Neuronal stem cell (in vitro differentiated cells): ENCODE measurements around the gene ACSL1.

Experiments used
- DNase-seq: peaks from one replicate; pipeline ENCODE4 v3.0.0-alpha.2; 2013; ENCODE audit warnings: low spot score
- H2AFZ ChIP-seq: one replicate; pipeline ENCODE4 v1.6.1; 2013; ENCODE audit warnings: mild to moderate bottlenecking, low read length, inconsistent platforms
- H2AK5ac ChIP-seq: 2 replicates; pipeline ENCODE4 v1.6.1; 2013; ENCODE audit warnings: low read depth, mild to moderate bottlenecking, inconsistent platforms, low read length, moderate library complexity, mixed read lengths
- H2BK120ac ChIP-seq: 2 replicates; pipeline ENCODE4 v1.6.1; 2013; ENCODE audit warnings: low read depth, mild to moderate bottlenecking, inconsistent platforms, low read length, moderate library complexity, mixed read lengths
- H2BK12ac ChIP-seq: one replicate; pipeline ENCODE4 v1.6.1; 2013; ENCODE audit warnings: low read length, inconsistent platforms
- H2BK15ac ChIP-seq: 2 replicates; pipeline ENCODE4 v1.6.1; 2013; ENCODE audit warnings: mild to moderate bottlenecking, low read length, inconsistent platforms, mixed read lengths
- H2BK5ac ChIP-seq: one replicate; pipeline ENCODE4 v1.6.1; 2013; ENCODE audit warnings: inconsistent platforms, mild to moderate bottlenecking, low read length, moderate library complexity
- H3K14ac ChIP-seq: one replicate; pipeline ENCODE4 v1.6.1; 2013; ENCODE audit warnings: low read length, inconsistent platforms
- H3K18ac ChIP-seq: 2 replicates; pipeline ENCODE4 v1.6.1; 2013; ENCODE audit warnings: low read length, inconsistent platforms
- H3K23ac ChIP-seq: 2 replicates; pipeline ENCODE4 v1.6.1; 2013; ENCODE audit warnings: low read depth, mild to moderate bottlenecking, mixed read lengths, low read length, inconsistent platforms; ENCODE audit not compliant: poor library complexity
- H3K27ac ChIP-seq: replicated peaks from 3 replicates; pipeline ENCODE4 v1.5.1; 2013; ENCODE audit warnings: low read length, inconsistent platforms
- H3K27me3 ChIP-seq, 3 experiments: 2 replicates each; pipeline ENCODE4 v1.6.1; 2013; ENCODE audit warnings: low read length in 3 of 3, mild to moderate bottlenecking in 2 of 3, inconsistent platforms in 1 of 3, low read depth in 1 of 3, mixed read lengths in 1 of 3, moderate library complexity in 1 of 3; ENCODE audit not compliant: control insufficient read depth in 3 of 3, insufficient read depth in 3 of 3
- H3K36me3 ChIP-seq, 2 donors: replicated peaks in 1 of 2; 2 replicates each; pipeline ENCODE4 v1.6.1; 2013; ENCODE audit warnings: low read length in 2 of 2; ENCODE audit not compliant: control insufficient read depth in 2 of 2, insufficient read depth in 2 of 2
- H3K4ac ChIP-seq: 2 replicates; pipeline ENCODE4 v1.6.1; 2013; ENCODE audit warnings: inconsistent platforms, mild to moderate bottlenecking, low read length, moderate library complexity
- H3K4me1 ChIP-seq, 2 donors: 1 replicate in 1 of 2; 2 replicates in 1 of 2; pipeline ENCODE4 v1.6.1; 2013; ENCODE audit warnings: low read length in 2 of 2, low read depth in 1 of 2; ENCODE audit not compliant: control insufficient read depth in 2 of 2, insufficient read depth in 1 of 2
- H3K4me2 ChIP-seq: one replicate; pipeline ENCODE4 v1.6.1; 2013; ENCODE audit warnings: mild to moderate bottlenecking, low read length, inconsistent platforms; ENCODE audit not compliant: insufficient read depth, poor library complexity, severe bottlenecking
- H3K4me3 ChIP-seq, 2 donors: 2 replicates each; pipeline ENCODE4 v1.5.1; 2013; ENCODE audit warnings: low read length in 2 of 2, mild to moderate bottlenecking in 2 of 2, inconsistent platforms in 1 of 2, moderate library complexity in 1 of 2
- H3K79me1 ChIP-seq: one replicate; pipeline ENCODE4 v1.6.1; 2013; ENCODE audit warnings: low read depth, mild to moderate bottlenecking, inconsistent platforms, low read length, moderate library complexity
- H3K9ac ChIP-seq: one replicate; pipeline ENCODE4 v1.6.1; 2013; ENCODE audit warnings: mild to moderate bottlenecking, low read depth, low read length, inconsistent platforms; ENCODE audit not compliant: poor library complexity
- H3K9me3 ChIP-seq, 2 donors: replicated peaks in 1 of 2; 2 replicates each; pipeline versions ENCODE3 to v1.6.1; 2013; ENCODE audit warnings: low read length in 2 of 2, mild to moderate bottlenecking in 2 of 2, inconsistent platforms in 1 of 2, low read depth in 1 of 2, mixed read lengths in 1 of 2, moderate library complexity in 1 of 2; ENCODE audit not compliant: control insufficient read depth in 2 of 2, insufficient read depth in 1 of 2
- H4K8ac ChIP-seq: one replicate; pipeline ENCODE4 v1.6.1; 2013; ENCODE audit warnings: low read depth, mild to moderate bottlenecking, inconsistent platforms, low read length, moderate library complexity
- H4K91ac ChIP-seq: one replicate; pipeline ENCODE4 v1.6.1; 2013; ENCODE audit warnings: low read length, low read depth, mild to moderate bottlenecking, inconsistent platforms; ENCODE audit not compliant: poor library complexity
- WGBS, 2 donors: extraction: QIAGEN DNeasy Blood & Tissue Kit; methylation state at CpG; one replicate each; pipeline ENCODE4 v1.1.7; 2013; ENCODE audit warnings: missing lambda C conversion rate in 2 of 2, mixed read lengths in 1 of 2; ENCODE audit not compliant: insufficient read length in 2 of 2, insufficient replicate concordance in 1 of 2; ENCODE audit errors: extremely low coverage in 2 of 2; 5-methylcytosine and 5-hydroxymethylcytosine counted together

The ACSL1 gene

GRCh38 chr4:184751585-184751956 is 74.2 kb downstream of the ACSL1 start:
- no peak overlapping the region for H3K27ac ChIP-seq
- H3K79me1 ChIP-seq, result no peaks in the 10 kb centered on the region
- no peak overlapping the region for H3K18ac ChIP-seq
- H2BK15ac ChIP-seq, result no peak overlapping the region
- H2AFZ ChIP-seq, result no peak overlapping the region
- H4K8ac ChIP-seq, result no peak overlapping the region
- no peak for DNase-seq
- no peak overlapping the region for H3K4me2 ChIP-seq
- no peak overlapping the region for H3K4ac ChIP-seq
- H2AK5ac ChIP-seq, result no peak overlapping the region
- H3K4me1 ChIP-seq, result peaks cover 10 to 19% of the 10 kb centered on the region in 2 donors
- H3K36me3 ChIP-seq, result no peaks in the 10 kb centered on the region
- no peak overlapping the region for H3K4me3 ChIP-seq
- H3K9ac ChIP-seq, result no peak overlapping the region
- no CpG with 5 or more reads among the region's 6 CpGs for WGBS, 2 donors
- H3K23ac ChIP-seq, result no peak overlapping the region
- H2BK12ac ChIP-seq, result no peak overlapping the region
- H3K14ac ChIP-seq, result no peak overlapping the region
- H2BK5ac ChIP-seq, result no peak overlapping the region
- no peak overlapping the region for H4K91ac ChIP-seq
- H3K9me3 ChIP-seq, result no peaks in the 10 kb centered on the region
- peaks cover 0 to under 1% (median 0%) of the 10 kb centered on the region in 3 experiments for H3K27me3 ChIP-seq
- no peak overlapping the region for H2BK120ac ChIP-seq

- no peak overlapping the region for H4K91ac ChIP-seq
- no peak overlapping the region for H2BK12ac ChIP-seq
- no peak overlapping the region for H2BK5ac ChIP-seq
- no peak overlapping the region for H2BK120ac ChIP-seq
- H3K79me1 ChIP-seq, result no peaks in the 10 kb centered on the region
- no peak overlapping the region for H3K27ac ChIP-seq
- H3K27me3 ChIP-seq, result peaks cover 0 to 5% (median 0%) of the 10 kb centered on the region in 3 experiments
- no peak overlapping the region for H3K18ac ChIP-seq
- H2AFZ ChIP-seq, result no peak overlapping the region
- no peak overlapping the region for H2AK5ac ChIP-seq
- no peak for DNase-seq
- H3K4me1 ChIP-seq, result peaks cover 10 to 21% of the 10 kb centered on the region in 2 donors
- H3K4ac ChIP-seq, result no peak overlapping the region
- no peak overlapping the region for H3K23ac ChIP-seq
- H3K4me3 ChIP-seq, result no peak overlapping the region
- H2BK15ac ChIP-seq, result no peak overlapping the region
- no peak overlapping the region for H3K9ac ChIP-seq
- no peak overlapping the region for H4K8ac ChIP-seq
- no peak overlapping the region for H3K14ac ChIP-seq
- no peaks in the 10 kb centered on the region for H3K9me3 ChIP-seq
- H3K36me3 ChIP-seq, result no peaks in the 10 kb centered on the region
- WGBS, 2 donors, result no CpG with 5 or more reads among the region's 8 CpGs
- H3K4me2 ChIP-seq, result no peak overlapping the region
These were observed 74.7 kb downstream of the ACSL1 start for GRCh38 chr4:184750926-184751584.

- no CpG with 5 or more reads among the region's 8 CpGs for WGBS, 2 donors
- H2BK120ac ChIP-seq, result no peak overlapping the region
- no peaks in the 10 kb centered on the region for H3K36me3 ChIP-seq
- no peak overlapping the region for H2AK5ac ChIP-seq
- H3K4me1 ChIP-seq, result peaks cover 10 to 21% of the 10 kb centered on the region in 2 donors
- no peak overlapping the region for H3K4me3 ChIP-seq
- H3K9ac ChIP-seq, result no peak overlapping the region
- H2BK12ac ChIP-seq, result no peak overlapping the region
- no peak overlapping the region for H3K27ac ChIP-seq
- no peak for DNase-seq
- peak overlapping the region; percentile 46 for H3K23ac ChIP-seq
- no peak overlapping the region for H3K18ac ChIP-seq
- no peak overlapping the region for H3K14ac ChIP-seq
- no peak overlapping the region for H2BK5ac ChIP-seq
- no peak overlapping the region for H3K4ac ChIP-seq
- H3K27me3 ChIP-seq, result peaks cover 0 to 5% (median 0%) of the 10 kb centered on the region in 3 experiments
- H2AFZ ChIP-seq, result peak overlapping the region; percentile 55
- H3K4me2 ChIP-seq, result no peak overlapping the region
- H2BK15ac ChIP-seq, result no peak overlapping the region
- H4K8ac ChIP-seq, result peak overlapping the region; percentile 29
- H4K91ac ChIP-seq, result no peak overlapping the region
- H3K9me3 ChIP-seq, result peaks cover 0 to 2% of the 10 kb centered on the region in 2 donors
- no peaks in the 10 kb centered on the region for H3K79me1 ChIP-seq
These were observed 77.5 kb downstream of the ACSL1 start for GRCh38 chr4:184748251-184748652.

- H3K79me1 ChIP-seq, result no peaks in the 10 kb centered on the region
- peaks cover 0 to 4% of the 10 kb centered on the region in 2 donors for H3K9me3 ChIP-seq
- H3K23ac ChIP-seq, result no peak overlapping the region
- no peak overlapping the region for H4K8ac ChIP-seq
- H2AFZ ChIP-seq, result no peak overlapping the region
- no peak overlapping the region for H2BK5ac ChIP-seq
- DNase-seq, result no peak
- H3K4ac ChIP-seq, result no peak overlapping the region
- H3K4me3 ChIP-seq, result no peak overlapping the region
- no peak overlapping the region for H3K9ac ChIP-seq
- no peak overlapping the region for H3K14ac ChIP-seq
- H2AK5ac ChIP-seq, result no peak overlapping the region
- H4K91ac ChIP-seq, result no peak overlapping the region
- no peak overlapping the region for H3K4me2 ChIP-seq
- peaks cover 10 to 21% of the 10 kb centered on the region in 2 donors for H3K4me1 ChIP-seq
- H2BK15ac ChIP-seq, result no peak overlapping the region
- H3K18ac ChIP-seq, result no peak overlapping the region
- H3K27ac ChIP-seq, result no peak overlapping the region
- H3K36me3 ChIP-seq, result peaks cover 0 to 1% of the 10 kb centered on the region in 2 donors
- H2BK12ac ChIP-seq, result no peak overlapping the region
- no peak overlapping the region for H2BK120ac ChIP-seq
- H3K27me3 ChIP-seq, result peaks cover 0 to 5% (median 0%) of the 10 kb centered on the region in 3 experiments
- no CpG with 5 or more reads among the region's 4 CpGs for WGBS, 2 donors
These were observed 78.5 kb downstream of the ACSL1 start for GRCh38 chr4:184747034-184747830.
